Activated B cell treated with CpG ODN at 0.5 μM for 24 hours (primary cell): ENCODE measurements around the gene ZMYND12. TPM values are rescaled to one million over a fixed set of nuclear protein-coding genes. Genes with fewer than 3 reads are reported as not detected.

ENCODE experiments used
- ATAC-seq: fragments of 200-7000 bp; cut with Tn5 transposase; one replicate; pipeline ENCODE4 v1.10.0; 2021; ENCODE audit warnings: low read depth, mild to moderate bottlenecking, moderate library complexity
- CTCF ChIA-PET: fragments of 350-600 bp; sonication (Branson Sonifier 250); formaldehyde crosslinking; loops from one replicate; lab custom pipeline; 2021; ENCODE audit warnings: antibody characterized with exemption; lab: Charles Lee
- POLR2A ChIA-PET: fragments of 350-600 bp; sonication (Branson Sonifier 250); formaldehyde crosslinking; loops from one replicate; lab custom pipeline; 2021; ENCODE audit warnings: antibody characterized with exemption; lab: Charles Lee
- DNase-seq: peaks from one replicate; pipeline ENCODE4 v3.0.0; 2022
- H3K27ac Mint-ChIP-seq: one replicate; pipeline ENCODE4 v1.8.0; 2020; ENCODE audit warnings: mixed read lengths
- H3K27me3 Mint-ChIP-seq: one replicate; pipeline ENCODE4 v1.8.0; 2021; ENCODE audit warnings: mixed read lengths
- H3K36me3 Mint-ChIP-seq: one replicate; pipeline ENCODE4 v1.8.0; 2021; ENCODE audit warnings: low read depth, mixed read lengths
- H3K4me1 Mint-ChIP-seq: one replicate; pipeline ENCODE4 v1.8.0; 2021; ENCODE audit warnings: mixed read lengths
- H3K4me3 Mint-ChIP-seq: one replicate; pipeline ENCODE4 v1.8.0; 2020; ENCODE audit warnings: mild to moderate bottlenecking, mixed read lengths
- H3K9me3 Mint-ChIP-seq: one replicate; pipeline ENCODE4 v1.8.0; 2020; ENCODE audit warnings: mixed read lengths
- intact Hi-C: fragments of 100-400 bp; cut with micrococcal nuclease; formaldehyde crosslinking; loops from one replicate; pipeline ENCODE4 v1.15.1; 2024
- total RNA-seq: library from RNA; stranded (reverse); gene quantifications from 2 replicates; pipeline ENCODE4 v1.2.3, GENCODE V29; 2022
- TF ChIP-seq, protein P1 (sequence below): fragments of 200-600 bp; IDR thresholded peaks from one replicate; pipeline ENCODE4 v1.8.0; 2022; ENCODE audit warnings: antibody characterized with exemption, mild to moderate bottlenecking

Gene ZMYND12
- total RNA-seq, 1 donor from 2014 or later, result 0.53 TPM

DNA sequence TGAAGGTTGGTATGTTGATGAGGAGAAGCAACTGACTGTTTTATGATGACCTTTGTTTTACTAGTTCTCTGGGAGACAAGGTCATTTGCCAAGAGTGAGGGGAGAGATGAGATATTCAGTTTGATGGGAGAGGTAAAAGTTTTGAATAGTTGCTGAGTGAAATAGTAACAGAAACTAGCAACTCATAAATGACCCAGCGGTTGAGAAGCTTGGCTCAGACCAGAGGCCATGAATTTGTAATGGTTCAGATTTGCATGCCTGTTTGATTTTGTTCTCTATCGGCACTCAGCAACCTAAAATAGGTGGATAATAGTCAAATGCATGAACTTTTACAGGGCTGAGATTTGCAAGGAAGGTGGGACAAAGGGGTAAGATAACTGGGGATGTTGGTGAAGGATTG lies 13.9 kb upstream of the ZMYND12 start:
- Mint-ChIP-seq H3K4me3 (no peak overlapping the region), H3K4me1 (no peaks in the 10 kb centered on the region), H3K27me3 (no peaks in the 10 kb centered on the region), H3K27ac (no peak overlapping the region), H3K36me3 (no peaks in the 10 kb centered on the region), H3K9me3 (no peaks in the 10 kb centered on the region)
- intact Hi-C loops, result no loop called here
- TF ChIP-seq, protein P1, sequence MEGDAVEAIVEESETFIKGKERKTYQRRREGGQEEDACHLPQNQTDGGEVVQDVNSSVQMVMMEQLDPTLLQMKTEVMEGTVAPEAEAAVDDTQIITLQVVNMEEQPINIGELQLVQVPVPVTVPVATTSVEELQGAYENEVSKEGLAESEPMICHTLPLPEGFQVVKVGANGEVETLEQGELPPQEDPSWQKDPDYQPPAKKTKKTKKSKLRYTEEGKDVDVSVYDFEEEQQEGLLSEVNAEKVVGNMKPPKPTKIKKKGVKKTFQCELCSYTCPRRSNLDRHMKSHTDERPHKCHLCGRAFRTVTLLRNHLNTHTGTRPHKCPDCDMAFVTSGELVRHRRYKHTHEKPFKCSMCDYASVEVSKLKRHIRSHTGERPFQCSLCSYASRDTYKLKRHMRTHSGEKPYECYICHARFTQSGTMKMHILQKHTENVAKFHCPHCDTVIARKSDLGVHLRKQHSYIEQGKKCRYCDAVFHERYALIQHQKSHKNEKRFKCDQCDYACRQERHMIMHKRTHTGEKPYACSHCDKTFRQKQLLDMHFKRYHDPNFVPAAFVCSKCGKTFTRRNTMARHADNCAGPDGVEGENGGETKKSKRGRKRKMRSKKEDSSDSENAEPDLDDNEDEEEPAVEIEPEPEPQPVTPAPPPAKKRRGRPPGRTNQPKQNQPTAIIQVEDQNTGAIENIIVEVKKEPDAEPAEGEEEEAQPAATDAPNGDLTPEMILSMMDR, result no peak
- ChIA-PET CTCF (no interaction called here), POLR2A (interaction anchor here (0.5 kb wide), 2 partner anchors 11 to 52 kb away, joined by 4 read pairs; no protein-coding TSS in a partner anchor)
- DNase-seq (no peak), ATAC-seq (no peak)

- Mint-ChIP-seq H3K36me3 (peaks cover 10% of the 10 kb centered on the region), H3K27me3 (no peaks in the 10 kb centered on the region), H3K4me1 (peaks cover 23% of the 10 kb centered on the region), H3K4me3 (no peak overlapping the region), H3K27ac (no peak overlapping the region), H3K9me3 (no peaks in the 10 kb centered on the region)
- ChIA-PET POLR2A (interaction anchor here (0.6 kb wide), 1 partner anchor 300 kb away, joined by 4 read pairs; no protein-coding TSS in a partner anchor), CTCF (no interaction called here)
- TF ChIP-seq, protein P1, result no peak
- ATAC-seq, result no peak
- intact Hi-C loops, result no loop called here
- DNase-seq, result no peak
Observed at GRCh38 chr1:42466030-42466429, 10.2 kb upstream of the ZMYND12 start.

- DNase-seq (no peak), ATAC-seq (no peak)
- intact Hi-C loops, result loop anchor here (1.0 to 2.0 kb wide), 3 partner anchors 9 to 708 kb away; partner anchors contain the start of genes CFAP57, EBNA1BP2 and YBX1
- H3K27me3 Mint-ChIP-seq, result no peaks in the 10 kb centered on the region
- H3K27ac Mint-ChIP-seq, result no peak overlapping the region
- POLR2A ChIA-PET, result interaction anchor here (0.6 to 1.7 kb wide), 2 partner anchors 218 to 358 kb away, joined by 4 to 9 read pairs; partner anchors contain the start of gene YBX1
- H3K4me3 Mint-ChIP-seq, result peak overlapping the region; percentile 88
- H3K36me3 Mint-ChIP-seq, result peaks cover 28% of the 10 kb centered on the region
- no peaks in the 10 kb centered on the region for H3K9me3 Mint-ChIP-seq
- peaks cover 25% of the 10 kb centered on the region for H3K4me1 Mint-ChIP-seq
- CTCF ChIA-PET, result no interaction called here
- TF ChIP-seq, protein P1, result no peak
Observed at GRCh38 chr1:42463921-42464320, 8.1 kb upstream of the ZMYND12 start.

- peak within 1 kb of the TSS; percentile 88 for H3K4me3 Mint-ChIP-seq
- intact Hi-C loops, result loop anchor here (1.0 to 2.0 kb wide), 3 partner anchors 8 to 709 kb away; partner anchors contain the start of genes CFAP57, EBNA1BP2 and YBX1
- peak within 1 kb of the TSS; percentile 90 for H3K27ac Mint-ChIP-seq
- ChIA-PET POLR2A (interaction anchor here (0.5 to 1.7 kb wide), 9 partner anchors 9 to 493 kb away, joined by 3 to 9 read pairs (median 5); partner anchors contain the start of genes C1orf50, P3H1, PPIH and YBX1), CTCF (no interaction called here)
- H3K36me3 Mint-ChIP-seq, result peaks cover 36% of the 10 kb centered on the region
- peak; percentile 86 for DNase-seq
- H3K4me1 Mint-ChIP-seq, result peaks cover 31% of the 10 kb centered on the region
- H3K27me3 Mint-ChIP-seq, result no peaks in the 10 kb centered on the region
- H3K9me3 Mint-ChIP-seq, result no peaks in the 10 kb centered on the region
- TF ChIP-seq, protein P1, result no peak
- ATAC-seq, result peak; percentile 98
Observed at GRCh38 chr1:42462828-42463763, 7.3 kb upstream of the ZMYND12 start, which contains the start of gene CCDC30. TSS of gene CCDC30 (plus strand) at chr1:42463286. CDS start at chr1:42480552, 17,266 bp downstream.

- peaks cover 45% of the 10 kb centered on the region for H3K4me1 Mint-ChIP-seq
- H3K36me3 Mint-ChIP-seq, result peaks cover 50% of the 10 kb centered on the region
- CTCF ChIA-PET, result no interaction called here
- ATAC-seq (no peak), DNase-seq (no peak)
- POLR2A ChIA-PET, result interaction anchor here (0.7 kb wide), 1 partner anchor 1481 kb away, joined by 3 read pairs; the partner anchor contains the start of gene CTPS1
- no peaks in the 10 kb centered on the region for H3K9me3 Mint-ChIP-seq
- TF ChIP-seq, protein P1, result no peak
- H3K27ac Mint-ChIP-seq, result no peak overlapping the region
- intact Hi-C loops, result no loop called here
- H3K4me3 Mint-ChIP-seq, result no peak overlapping the region
- no peaks in the 10 kb centered on the region for H3K27me3 Mint-ChIP-seq
Observed at GRCh38 chr1:42461196-42461595, 5.4 kb upstream of the ZMYND12 start.
